Stimulated activated CD4-positive, alpha-beta T cell treated with anti-CD3 and anti-CD28 coated beads, Interleukin-4, amount 100 ng/mL, for 1 hour (primary cell): ENCODE measurements around the gene KIF16B.

ENCODE experiments used
- DNase-seq: peaks from one replicate; pipeline ENCODE4 v3.0.0-alpha.2; 2020

KIF16B gene

DNA sequence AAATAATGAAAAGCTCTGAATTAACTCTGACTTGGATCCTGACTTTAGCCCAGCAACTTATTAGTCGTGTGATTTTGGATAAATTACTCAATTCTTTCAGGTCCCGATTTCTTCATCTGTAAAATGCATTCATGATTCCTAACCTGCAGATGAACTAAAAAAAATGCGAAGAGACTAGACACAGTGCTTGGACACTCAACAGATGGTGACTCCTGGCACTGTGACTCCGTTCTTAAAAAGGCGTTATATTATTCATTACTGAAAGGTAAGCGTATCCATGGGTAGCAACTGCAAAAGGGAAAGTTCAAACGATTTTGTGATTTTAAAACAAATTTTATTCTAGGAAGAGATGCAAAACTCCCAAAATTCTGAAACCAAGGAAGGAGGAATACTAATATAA lies 226.3 kb downstream of the KIF16B start:
- DNase-seq, result no peak

DNA sequence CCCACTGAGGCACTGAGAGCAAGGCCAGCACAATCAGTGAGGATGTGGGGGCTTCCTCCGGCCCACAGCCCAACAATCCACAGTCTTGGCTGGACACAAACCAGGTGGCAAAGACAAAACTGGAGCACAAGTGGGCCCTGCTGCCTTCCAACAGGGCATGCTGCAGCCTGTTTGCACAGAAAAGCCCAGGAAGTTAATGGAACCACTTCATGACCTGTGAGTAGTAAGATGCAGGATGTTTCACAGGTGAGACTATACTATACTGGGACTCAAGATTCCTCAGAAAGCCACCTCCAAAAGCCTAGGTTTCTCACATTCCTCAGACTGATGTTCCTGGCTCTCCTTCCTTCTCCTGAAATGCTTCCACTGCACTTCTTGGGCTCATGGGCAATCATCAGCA lies 235.5 kb downstream of the KIF16B start:
- no peak for DNase-seq

DNA sequence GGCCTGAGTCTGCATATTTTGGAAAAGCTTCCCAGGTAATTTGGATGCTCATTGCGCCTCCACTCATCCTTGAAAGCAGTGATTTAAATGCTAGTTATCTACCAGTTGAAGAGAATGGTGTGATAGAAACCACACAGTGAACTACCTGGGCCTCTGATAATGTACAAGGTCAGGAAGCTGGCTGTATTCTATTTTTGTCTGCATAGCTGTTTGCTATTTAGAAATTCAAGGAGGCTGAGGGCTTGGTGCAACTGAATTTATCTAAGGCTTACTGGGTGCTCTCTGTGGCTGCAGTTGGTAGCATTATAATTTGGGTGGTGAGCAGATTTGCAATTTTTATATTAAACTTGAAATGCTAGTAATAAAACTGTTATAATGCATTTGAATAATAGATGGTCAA lies 245.6 kb downstream of the KIF16B start:
- no peak for DNase-seq

DNA sequence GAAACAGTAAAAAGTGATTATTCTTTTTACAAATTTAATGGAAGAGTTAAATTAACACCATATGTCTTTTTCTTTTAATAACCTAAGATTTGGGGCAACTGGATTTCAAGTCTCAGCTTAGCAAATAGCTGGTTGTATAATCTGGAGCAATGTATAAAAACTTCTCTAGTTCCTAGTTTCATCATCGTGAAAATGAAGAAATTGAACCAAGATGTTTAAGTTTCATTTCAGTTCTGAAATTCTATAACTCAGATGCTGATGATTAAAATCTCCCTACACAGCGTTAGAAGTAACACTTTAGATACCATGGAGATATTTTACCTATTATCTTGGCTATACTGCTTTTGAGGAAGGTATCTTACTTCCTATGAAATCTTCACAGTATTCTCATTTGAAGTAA lies 252.0 kb downstream of the KIF16B start:
- DNase-seq, result no peak

- DNase-seq, result no peak
Observed at GRCh38 chr20:16317445-16318362, 255.5 kb downstream of the KIF16B start.

GRCh38 chr20:16316513-16316912 lies 256.7 kb downstream of the KIF16B start:
- no peak for DNase-seq

DNA sequence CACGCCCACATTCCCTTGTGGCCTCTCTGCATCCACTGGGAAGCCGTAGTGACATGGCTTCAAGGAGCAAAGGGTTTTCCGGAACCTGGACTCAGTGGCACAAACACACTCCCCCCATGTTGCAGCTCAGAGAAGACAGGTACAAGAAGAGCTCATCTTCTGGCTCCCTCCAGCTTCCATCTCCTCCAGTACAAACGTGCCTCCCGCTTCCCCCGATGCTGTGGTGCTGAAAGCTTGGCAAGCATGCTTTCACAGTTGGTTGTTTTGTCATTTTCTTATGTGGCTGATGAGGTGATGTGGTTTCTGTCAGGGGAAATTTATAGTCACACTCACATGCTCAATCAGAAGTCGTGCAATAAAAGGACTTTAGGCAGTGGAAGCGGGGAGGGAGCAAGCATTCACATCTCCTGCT lies 258.5 kb downstream of the KIF16B start:
- DNase-seq, result no peak

- DNase-seq, result no peak
Observed at GRCh38 chr20:16314320-16314719, 258.9 kb downstream of the KIF16B start.

- DNase-seq, result no peak
Observed at GRCh38 chr20:16313917-16314316, 259.3 kb downstream of the KIF16B start.

GRCh38 chr20:16312998-16313397 lies 260.2 kb downstream of the KIF16B start:
- no peak for DNase-seq

DNA sequence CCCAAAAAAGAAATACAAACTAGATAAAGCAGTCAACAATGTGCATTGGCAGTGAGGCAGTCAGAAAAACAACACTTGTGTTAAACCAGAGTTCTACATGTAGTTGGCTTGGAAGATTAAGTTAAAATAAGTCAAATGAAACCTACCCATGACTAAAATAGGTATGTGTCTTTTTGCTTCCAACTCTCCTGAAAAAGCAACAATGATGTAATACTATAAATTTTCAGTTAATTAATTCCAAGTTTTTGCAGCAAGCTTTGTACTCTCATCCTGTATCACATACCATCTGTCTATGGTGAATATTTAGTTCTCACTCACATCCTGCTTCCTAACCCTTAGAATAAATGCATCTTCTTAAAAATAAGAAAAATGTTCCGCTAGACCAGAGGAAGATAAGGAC lies 261.5 kb downstream of the KIF16B start:
- DNase-seq, result no peak

- DNase-seq, result no peak
Observed at GRCh38 chr20:16308754-16309153, 264.5 kb downstream of the KIF16B start.

- no peak for DNase-seq
Observed at GRCh38 chr20:16302818-16303217, 270.4 kb downstream of the KIF16B start.

DNA sequence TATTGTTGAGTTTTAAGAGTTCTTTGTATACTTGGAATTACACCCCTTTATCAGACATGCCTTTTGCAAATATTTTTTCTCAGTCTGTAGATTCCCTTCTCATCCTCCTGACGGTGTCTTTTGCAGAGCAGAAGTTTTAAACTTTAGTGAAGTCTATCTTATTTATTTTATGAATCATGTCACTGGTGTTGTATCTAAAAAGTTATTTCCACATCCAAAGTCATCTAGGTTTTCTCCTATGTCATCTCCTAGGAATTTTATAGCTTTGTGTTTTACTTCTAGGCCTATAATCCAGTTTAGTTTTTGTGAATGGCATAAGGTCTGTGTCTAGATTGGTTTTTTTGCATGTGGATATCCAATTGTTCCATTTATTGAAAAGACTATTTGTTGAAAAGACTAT lies 271.3 kb downstream of the KIF16B start:
- no peak for DNase-seq

DNA sequence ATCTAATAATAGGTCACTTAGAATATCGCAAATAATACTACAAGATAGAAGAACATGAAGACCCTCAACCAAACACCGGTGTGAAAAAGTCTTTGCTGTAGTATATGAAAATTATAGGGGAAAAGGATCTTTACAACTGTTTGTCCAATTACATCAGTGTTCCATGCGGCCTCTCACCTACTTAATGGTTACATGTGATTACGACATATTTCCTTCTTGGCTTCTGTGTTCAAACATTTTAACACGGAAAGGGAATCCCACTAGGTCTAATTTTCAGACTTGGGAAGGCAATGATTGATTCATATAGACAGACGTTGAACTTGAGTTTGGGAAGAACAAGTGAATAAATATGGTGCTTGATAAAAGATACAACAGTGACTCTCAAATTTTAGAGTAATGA lies 273.4 kb downstream of the KIF16B start:
- DNase-seq, result no peak

GRCh38 chr20:16296931-16297330 lies 276.3 kb downstream of the KIF16B start:
- DNase-seq, result no peak

- DNase-seq, result no peak
Observed at GRCh38 chr20:16295534-16295933, 277.7 kb downstream of the KIF16B start.

DNA sequence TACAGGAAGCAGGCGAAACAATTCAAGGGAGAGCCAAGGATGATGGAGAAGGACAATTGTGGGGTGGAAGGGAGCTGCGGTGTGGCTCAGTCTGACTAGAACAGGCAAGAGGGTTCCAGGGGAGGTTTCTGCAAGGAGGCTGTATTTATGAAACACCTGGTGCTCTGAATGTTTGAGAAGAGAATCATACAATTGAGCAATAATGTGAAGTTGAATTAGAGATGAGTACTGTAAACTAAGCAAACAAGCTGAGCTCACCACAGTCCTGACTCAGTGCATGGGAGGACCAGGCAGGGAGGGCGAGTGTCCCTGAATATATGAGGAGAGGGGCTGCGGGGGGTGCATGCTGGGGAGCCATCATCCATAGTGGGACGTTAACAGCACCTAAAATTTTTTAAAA lies 279.7 kb downstream of the KIF16B start:
- no peak for DNase-seq

DNA sequence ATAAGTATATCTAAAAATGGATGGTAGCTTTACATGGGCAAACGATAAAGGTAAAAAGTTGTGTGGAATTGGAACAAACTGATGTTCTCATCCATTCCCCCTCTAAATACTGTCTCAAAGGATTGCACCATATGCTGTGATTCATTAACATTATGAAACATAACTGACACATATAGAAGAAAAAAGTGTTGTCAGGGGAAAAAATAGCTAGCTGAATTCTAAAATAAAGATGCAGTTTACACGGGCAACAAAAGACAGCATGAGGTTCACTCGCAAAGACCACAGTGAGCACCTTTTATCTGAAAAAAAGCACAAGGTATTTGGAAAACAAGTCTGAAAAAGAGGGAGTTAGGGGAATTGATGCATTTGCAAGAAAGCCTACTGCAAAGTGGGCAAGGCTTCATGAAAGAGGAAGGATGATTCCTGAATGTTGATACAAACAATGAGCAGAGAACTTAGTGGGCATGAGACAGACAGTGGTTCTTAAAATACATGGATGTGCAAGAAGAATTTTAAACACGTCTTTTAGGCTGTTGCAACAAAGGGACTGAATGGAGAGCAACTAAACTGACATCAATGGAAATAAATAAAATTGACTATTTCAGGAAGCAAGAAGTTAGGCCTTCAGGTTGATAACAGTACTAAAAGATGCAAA lies 280.9 kb downstream of the KIF16B start:
- no peak for DNase-seq

DNA sequence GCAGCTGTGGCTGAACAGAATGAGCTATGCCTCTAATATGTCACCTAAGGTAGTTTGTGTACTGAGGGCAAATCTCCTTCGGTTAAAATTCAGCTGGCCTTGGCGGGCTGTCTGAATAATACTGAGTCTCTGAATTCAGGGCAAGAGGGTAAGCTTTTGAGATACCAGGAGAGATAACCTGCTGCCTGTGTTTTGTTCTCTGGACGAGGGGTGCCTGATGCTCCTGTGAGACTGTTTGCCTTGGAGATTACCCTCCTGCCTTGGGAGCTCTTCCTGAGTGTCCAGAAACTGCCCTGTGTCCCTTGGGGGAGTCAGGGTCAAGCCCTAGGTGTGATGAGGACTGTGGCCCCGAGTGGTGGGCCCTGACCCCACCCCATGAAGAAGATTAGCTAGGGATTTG lies 282.9 kb downstream of the KIF16B start:
- DNase-seq, result no peak

DNA sequence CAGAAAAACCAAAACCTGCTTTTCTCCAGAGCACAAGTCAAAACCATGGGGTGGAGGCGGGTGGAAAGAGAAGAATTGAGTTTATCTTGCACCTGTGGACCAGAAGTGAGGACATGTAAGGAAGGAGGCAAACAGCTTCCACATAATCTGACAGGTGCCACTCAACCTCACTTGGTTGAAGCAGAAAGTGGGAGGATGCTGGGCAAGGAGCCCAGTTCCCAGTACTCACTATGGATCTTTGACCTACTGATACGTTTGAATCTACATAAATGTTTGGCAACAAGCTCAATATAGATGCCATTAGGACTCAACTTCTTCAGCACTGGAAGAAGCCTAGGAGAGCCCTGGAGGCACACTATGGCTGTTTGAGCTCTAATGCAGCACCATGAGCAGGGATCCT lies 285.5 kb downstream of the KIF16B start:
- no peak for DNase-seq

DNA sequence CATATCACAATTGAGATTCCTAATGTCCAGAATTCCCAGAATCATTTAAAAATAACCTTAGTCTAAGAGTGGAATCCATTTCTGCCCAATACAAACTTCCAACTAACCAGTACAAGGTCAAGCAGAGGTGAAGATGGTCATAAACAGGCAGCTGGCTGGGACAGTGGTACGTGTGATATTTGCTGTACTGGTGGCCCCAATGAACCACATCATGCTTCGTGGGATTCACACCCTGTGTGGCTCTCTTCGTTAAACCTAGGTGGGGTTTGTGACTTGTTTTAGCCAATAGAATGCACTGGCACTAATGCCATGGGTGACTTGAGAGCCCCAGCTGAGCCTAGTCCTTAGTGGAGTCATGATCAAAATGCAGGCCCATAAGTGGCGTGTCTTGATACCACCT lies 286.6 kb downstream of the KIF16B start:
- no peak for DNase-seq

DNA sequence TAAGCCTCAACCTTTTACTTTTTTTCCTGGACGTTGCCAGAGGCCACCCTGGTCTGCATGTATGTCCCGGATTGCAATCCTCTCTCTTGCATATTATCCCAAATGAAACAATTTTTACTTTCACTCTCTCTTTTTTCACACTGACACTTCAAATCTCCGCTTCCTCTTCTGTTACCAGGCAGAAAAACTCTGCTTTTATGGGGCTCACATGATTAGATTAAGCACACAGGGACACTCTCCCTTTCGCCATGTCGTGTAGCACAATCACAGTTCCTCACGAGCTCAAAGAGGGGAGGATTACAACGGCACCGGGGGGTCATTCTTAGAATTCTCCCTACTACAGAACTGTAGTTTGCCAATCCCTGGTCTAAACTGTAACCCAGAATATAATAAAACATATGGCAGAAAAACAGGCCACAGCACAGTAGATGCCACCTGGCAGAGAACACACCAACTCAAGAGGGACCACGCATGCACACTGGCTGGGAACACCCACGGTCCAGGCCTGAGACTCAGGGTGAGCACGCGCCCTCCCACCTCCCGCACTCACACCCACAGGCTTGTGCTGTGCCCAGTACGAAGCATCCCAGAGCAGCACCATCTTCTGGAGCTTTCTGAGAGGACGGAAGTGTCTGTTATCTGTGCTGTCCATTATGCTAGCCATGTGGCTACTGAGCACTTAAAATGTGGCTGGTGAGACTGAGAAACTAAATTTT lies 288.7 kb downstream of the KIF16B start:
- no peak for DNase-seq

DNA sequence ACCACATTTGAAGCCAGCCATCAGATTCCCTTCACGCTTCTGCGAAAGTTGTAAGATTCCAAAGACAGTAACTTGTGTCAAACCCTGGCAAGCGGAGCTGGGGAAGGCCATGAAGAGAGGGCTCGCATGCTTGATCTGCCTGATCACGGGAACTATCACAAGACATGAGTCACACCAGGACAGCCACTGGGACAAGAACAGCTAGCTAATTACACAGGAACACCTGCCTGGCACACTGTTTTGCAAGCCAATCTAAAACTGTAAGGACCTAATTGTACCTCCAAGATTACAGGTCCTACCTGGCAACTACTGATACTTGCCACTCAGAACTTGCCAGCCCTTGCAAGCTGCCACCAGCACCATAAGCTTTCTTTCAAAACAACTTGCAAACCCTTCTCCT lies 289.3 kb downstream of the KIF16B start:
- no peak for DNase-seq
